Caco-2 (cell line): ENCODE measurements around the gene CACNA1A. TPM values are rescaled to one million over a fixed set of nuclear protein-coding genes. Genes with fewer than 3 reads are reported as not detected.

Experiments used
- BruUV-seq: library from RNA; stranded (reverse); fragments of 400-500 nt; replicated peaks from 2 replicates; lab custom pipeline; 2021; lab: Mats Ljungman, UMichigan
- CTCF ChIA-PET: fragments of 300-600 bp; sonication (Branson Sonifier 250); formaldehyde crosslinking; loops from one replicate; lab custom pipeline; 2022; ENCODE audit warnings: antibody characterized with exemption; lab: Charles Lee
- POLR2A ChIA-PET: fragments of 300-600 bp; sonication (Branson Sonifier 250); formaldehyde crosslinking; loops from one replicate; lab custom pipeline; 2022; ENCODE audit warnings: antibody characterized with exemption; lab: Charles Lee
- DNase-seq, 2 experiments: peaks; one replicate each; pipeline versions ENCODE4 v3.0.0 to v3.0.0-alpha.2; 2020 to 2022
- H3K27me3 ChIP-seq: replicated peaks from 2 replicates; pipeline ENCODE4 v1.6.0; 2011; ENCODE audit warnings: low read length; ENCODE audit not compliant: control insufficient read depth, insufficient read depth
- H3K36me3 ChIP-seq: 2 replicates; pipeline ENCODE4 v1.5.1; 2011; ENCODE audit warnings: low read length; ENCODE audit not compliant: control insufficient read depth, insufficient read depth
- H3K4me1 ChIP-seq: fragments of 250-450 bp; sonication (Bioruptor Pico); 2 replicates; pipeline ENCODE4 v1.5.1; 2020; ENCODE audit warnings: mild to moderate bottlenecking
- H3K4me3 ChIP-seq: 2 replicates; pipeline ENCODE4 v1.5.1; 2011; ENCODE audit warnings: low read depth, mild to moderate bottlenecking, control low read depth, low read length
- H3K9me3 ChIP-seq: fragments of 250-450 bp; sonication (Bioruptor Pico); 2 replicates; pipeline ENCODE4 v1.5.1; 2020; ENCODE audit warnings: mild to moderate bottlenecking, moderate library complexity
- H3K27ac Mint-ChIP-seq: one replicate; pipeline ENCODE4 v1.8.0; 2022; ENCODE audit warnings: mixed read lengths; ENCODE audit not compliant: unreplicated experiment
- H3K27me3 Mint-ChIP-seq: one replicate; pipeline ENCODE4 v1.8.0; 2022; ENCODE audit warnings: mixed read lengths; ENCODE audit not compliant: insufficient read depth, unreplicated experiment
- H3K36me3 Mint-ChIP-seq: one replicate; pipeline ENCODE4 v1.8.0; 2022; ENCODE audit warnings: mild to moderate bottlenecking, mixed read lengths; ENCODE audit not compliant: insufficient read depth, unreplicated experiment
- H3K4me1 Mint-ChIP-seq: one replicate; pipeline ENCODE4 v1.8.0; 2022; ENCODE audit warnings: low read depth, mixed read lengths; ENCODE audit not compliant: unreplicated experiment
- H3K4me3 Mint-ChIP-seq: one replicate; pipeline ENCODE4 v1.8.0; 2022; ENCODE audit warnings: mild to moderate bottlenecking, moderate library complexity, mixed read lengths; ENCODE audit not compliant: unreplicated experiment
- H3K9me3 Mint-ChIP-seq: one replicate; pipeline ENCODE4 v1.8.0; 2022; ENCODE audit warnings: mixed read lengths; ENCODE audit not compliant: unreplicated experiment
- CTCF ChIP-seq, 2 experiments: fragments of 200-600 bp in 1 of 2; IDR thresholded peaks; 1 replicate in 1 of 2; 2 replicates in 1 of 2; pipeline versions ENCODE4 v1.5.1 to v1.8.0; 2011 to 2022; ENCODE audit warnings: antibody characterized with exemption in 1 of 2, control low read depth in 1 of 2, inconsistent platforms in 1 of 2, low read depth in 1 of 2, low read length in 1 of 2, mild to moderate bottlenecking in 1 of 2, moderate library complexity in 1 of 2; ENCODE audit not compliant: insufficient read depth in 1 of 2, severe bottlenecking in 1 of 2, unreplicated experiment in 1 of 2
- intact Hi-C: fragments of 100-400 bp; cut with micrococcal nuclease; formaldehyde crosslinking; loops from one replicate; pipeline ENCODE4 v1.10.0; 2022; ENCODE audit not compliant: unreplicated experiment
- total RNA-seq: library from RNA; stranded (reverse); gene quantifications from 2 replicates; pipeline ENCODE4 v1.2.3, GENCODE V29; 2022

Gene CACNA1A
- total RNA-seq, 1 experiment from 2014 or later = not detected

GRCh38 chr19:13343514-13343913, 162.8 kb downstream of the CACNA1A start:
- ChIA-PET POLR2A (no interaction called here), CTCF (no interaction called here)
- H3K4me3 Mint-ChIP-seq = no peak overlapping the region
- intact Hi-C loops = no loop called here
- BruUV-seq = no TSS peak
- Histone ChIP-seq H3K9me3 (no peaks in the 10 kb centered on the region), H3K36me3 (no peaks in the 10 kb centered on the region), H3K27me3 (no peaks in the 10 kb centered on the region), H3K4me3 (no peak overlapping the region), H3K4me1 (no peaks in the 10 kb centered on the region)
- H3K36me3 Mint-ChIP-seq = no peaks in the 10 kb centered on the region
- no peak overlapping the region for H3K27ac Mint-ChIP-seq
- no peaks in the 10 kb centered on the region for H3K9me3 Mint-ChIP-seq
- TF ChIP-seq CTCF (IDR thresholded peaks at IDR 0.05; ENCODE audit: insufficient read depth in 1 of 2, low read depth in 1 of 2, low read length in 1 of 2, severe bottlenecking in 1 of 2, unreplicated experiment in 1 of 2) = no peak
- H3K4me1 Mint-ChIP-seq = no peaks in the 10 kb centered on the region
- peaks cover 9% of the 10 kb centered on the region for H3K27me3 Mint-ChIP-seq
- DNase-seq = no peak

GRCh38 chr19:13342672-13343071, 163.6 kb downstream of the CACNA1A start:
- CTCF ChIA-PET = no interaction called here
- no peak for DNase-seq
- POLR2A ChIA-PET = no interaction called here

GRCh38 chr19:13339869-13340268, 166.4 kb downstream of the CACNA1A start:
- Mint-ChIP-seq H3K4me1 (no peaks in the 10 kb centered on the region), H3K27ac (no peak overlapping the region), H3K9me3 (peaks cover 6% of the 10 kb centered on the region), H3K36me3 (no peaks in the 10 kb centered on the region), H3K27me3 (peaks cover 10% of the 10 kb centered on the region), H3K4me3 (no peak overlapping the region)
- Histone ChIP-seq H3K27me3 (no peaks in the 10 kb centered on the region), H3K36me3 (no peaks in the 10 kb centered on the region), H3K4me1 (no peaks in the 10 kb centered on the region), H3K4me3 (no peak overlapping the region), H3K9me3 (no peaks in the 10 kb centered on the region)
- no TSS peak for BruUV-seq
- no peak for TF ChIP-seq CTCF (IDR thresholded peaks at IDR 0.05; ENCODE audit: insufficient read depth in 1 of 2, low read depth in 1 of 2, low read length in 1 of 2, severe bottlenecking in 1 of 2, unreplicated experiment in 1 of 2)
- ChIA-PET POLR2A (no interaction called here), CTCF (no interaction called here)
- no peak for DNase-seq
- intact Hi-C loops = no loop called here

More at GRCh38 chr19:13342672-13343071, 163.6 kb downstream of the CACNA1A start:
- TF ChIP-seq CTCF (IDR thresholded peaks at IDR 0.05; ENCODE audit: insufficient read depth in 1 of 2, low read depth in 1 of 2, low read length in 1 of 2, severe bottlenecking in 1 of 2, unreplicated experiment in 1 of 2) = no peak
- H3K36me3 Mint-ChIP-seq = no peaks in the 10 kb centered on the region
- H3K9me3 Mint-ChIP-seq = no peaks in the 10 kb centered on the region
- Histone ChIP-seq H3K4me1 (no peaks in the 10 kb centered on the region), H3K9me3 (no peaks in the 10 kb centered on the region), H3K4me3 (no peak overlapping the region), H3K36me3 (no peaks in the 10 kb centered on the region), H3K27me3 (no peaks in the 10 kb centered on the region)
- no TSS peak for BruUV-seq
- no peak overlapping the region for H3K4me3 Mint-ChIP-seq
- H3K4me1 Mint-ChIP-seq = no peaks in the 10 kb centered on the region
- no peak overlapping the region for H3K27ac Mint-ChIP-seq
- peaks cover 9% of the 10 kb centered on the region for H3K27me3 Mint-ChIP-seq
- intact Hi-C loops = no loop called here
